COLO668 (cell line): ENCODE measurements around the gene HLTF.

Source experiments
- DNase-seq: peaks from one replicate; lab custom pipeline; 2025; ENCODE audit not compliant: unreplicated experiment; lab: John Stamatoyannopoulos, UW

The HLTF gene

GRCh38 chr3:149090461-149090860 is 4.1 kb upstream of the HLTF start:
- no peak for DNase-seq

- DNase-seq: no peak
These were observed 3.1 kb upstream of the HLTF start for GRCh38 chr3:149089395-149089794.

- DNase-seq: no peak
These were observed 875 bp upstream of the HLTF start for GRCh38 chr3:149087208-149087607.

- peak; percentile 25 for DNase-seq
These were observed 503 bp downstream of the HLTF start for GRCh38 chr3:149085828-149086231.

GRCh38 chr3:149081772-149082171 is 4.6 kb downstream of the HLTF start:
- no peak for DNase-seq

- DNase-seq: no peak
These were observed 5.6 kb downstream of the HLTF start for GRCh38 chr3:149080699-149081091.

GRCh38 chr3:149080011-149080698 is 6.2 kb downstream of the HLTF start:
- no peak for DNase-seq

- DNase-seq: no peak
These were observed 8.7 kb downstream of the HLTF start for GRCh38 chr3:149077628-149078027.

- DNase-seq: no peak
These were observed 18.4 kb downstream of the HLTF start for GRCh38 chr3:149067883-149068282.

GRCh38 chr3:149061776-149062175 is 24.6 kb downstream of the HLTF start:
- no peak for DNase-seq

- DNase-seq: no peak
These were observed 27.7 kb downstream of the HLTF start for GRCh38 chr3:149058602-149059001.

GRCh38 chr3:149058198-149058597 is 28.1 kb downstream of the HLTF start:
- no peak for DNase-seq

GRCh38 chr3:149055575-149055974 is 30.8 kb downstream of the HLTF start:
- no peak for DNase-seq

GRCh38 chr3:149044339-149045083 is 41.8 kb downstream of the HLTF start:
- no peak for DNase-seq

- no peak for DNase-seq
These were observed 43.4 kb downstream of the HLTF start for GRCh38 chr3:149042789-149043386.

- no peak for DNase-seq
These were observed 48.0 kb downstream of the HLTF start for GRCh38 chr3:149038322-149038721.

GRCh38 chr3:149037684-149038083 is 48.6 kb downstream of the HLTF start:
- no peak for DNase-seq

- DNase-seq: no peak
These were observed 55.2 kb downstream of the HLTF start for GRCh38 chr3:149031096-149031495.

GRCh38 chr3:149026718-149027117 is 59.6 kb downstream of the HLTF start:
- no peak for DNase-seq

- no peak for DNase-seq
These were observed 62.4 kb downstream of the HLTF start for GRCh38 chr3:149023951-149024350.

- no peak for DNase-seq
These were observed 64.5 kb downstream of the HLTF start for GRCh38 chr3:149021830-149022229.

- no peak for DNase-seq
These were observed 65.5 kb downstream of the HLTF start for GRCh38 chr3:149020839-149021252.
